ENCODE data around the gene C1orf159. TPM values are rescaled to one million over a fixed set of nuclear protein-coding genes. Genes with fewer than 3 reads are reported as not detected.

C1orf159 gene
- total RNA-seq, 6 experiments from 2014 or later: 4.0 to 7.7 (median 6.4) TPM

GRCh38 chr1:1033731-1034438 lies 82.0 kb downstream of the C1orf159 start:
- no peak for DNase-seq
- Histone ChIP-seq H3K9me3 (no peaks in the 10 kb centered on the region), H3K4me3 (no peak overlapping the region), H3K27me3 (no peaks in the 10 kb centered on the region), H3K36me3 (no peaks in the 10 kb centered on the region), H3K27ac (no peak overlapping the region), H3K4me1 (peaks cover 0 to 7% (median 0%) of the 10 kb centered on the region in 4 donors)
- intact Hi-C loops (cut with DNase I): no loop called here
- no peak for ATAC-seq
- TF ChIP-seq POLR2A (IDR thresholded peaks at IDR 0.05): no peak
- TF ChIP-seq, protein P1, sequence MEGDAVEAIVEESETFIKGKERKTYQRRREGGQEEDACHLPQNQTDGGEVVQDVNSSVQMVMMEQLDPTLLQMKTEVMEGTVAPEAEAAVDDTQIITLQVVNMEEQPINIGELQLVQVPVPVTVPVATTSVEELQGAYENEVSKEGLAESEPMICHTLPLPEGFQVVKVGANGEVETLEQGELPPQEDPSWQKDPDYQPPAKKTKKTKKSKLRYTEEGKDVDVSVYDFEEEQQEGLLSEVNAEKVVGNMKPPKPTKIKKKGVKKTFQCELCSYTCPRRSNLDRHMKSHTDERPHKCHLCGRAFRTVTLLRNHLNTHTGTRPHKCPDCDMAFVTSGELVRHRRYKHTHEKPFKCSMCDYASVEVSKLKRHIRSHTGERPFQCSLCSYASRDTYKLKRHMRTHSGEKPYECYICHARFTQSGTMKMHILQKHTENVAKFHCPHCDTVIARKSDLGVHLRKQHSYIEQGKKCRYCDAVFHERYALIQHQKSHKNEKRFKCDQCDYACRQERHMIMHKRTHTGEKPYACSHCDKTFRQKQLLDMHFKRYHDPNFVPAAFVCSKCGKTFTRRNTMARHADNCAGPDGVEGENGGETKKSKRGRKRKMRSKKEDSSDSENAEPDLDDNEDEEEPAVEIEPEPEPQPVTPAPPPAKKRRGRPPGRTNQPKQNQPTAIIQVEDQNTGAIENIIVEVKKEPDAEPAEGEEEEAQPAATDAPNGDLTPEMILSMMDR (IDR thresholded peaks at IDR 0.05): no peak
- 49% methylated on average over 55 of the region's 71 CpGs for WGBS (ENCODE audit: insufficient coverage, low coverage, low lambda C conversion rate, missing lambda C conversion rate)

DNA sequence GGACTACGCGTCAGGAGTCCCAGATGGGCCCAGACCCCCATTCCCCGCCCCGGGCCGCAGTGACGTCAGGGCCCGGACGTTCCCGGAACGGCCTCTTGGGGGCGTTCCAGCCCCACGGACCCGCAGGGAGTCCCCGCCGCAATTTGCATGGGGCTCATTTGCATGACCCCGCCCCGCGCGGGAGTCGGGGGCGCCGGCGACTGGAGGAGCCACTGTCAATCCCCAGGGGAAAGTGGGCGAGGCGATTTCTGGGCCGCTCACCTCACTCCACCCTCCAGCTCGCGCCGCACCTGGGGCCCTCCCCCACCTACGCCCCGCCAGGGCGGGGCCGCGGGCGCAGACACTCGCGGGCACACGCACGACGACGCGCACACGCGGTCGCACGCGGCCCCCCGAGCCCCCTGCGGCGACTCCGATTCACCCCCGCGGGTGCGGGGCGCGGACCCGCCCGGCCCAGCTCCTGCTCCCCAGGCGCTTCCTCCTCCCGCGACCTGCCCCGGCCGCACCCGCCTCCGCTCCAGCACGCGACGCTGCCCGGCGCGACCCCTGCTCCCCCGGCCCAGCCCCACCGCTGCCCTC lies 82.8 kb downstream of the C1orf159 start:
- peak overlapping the region; percentile 23 to 47 (median 33) for H3K4me3 ChIP-seq
- intact Hi-C loops (cut with DNase I): no loop called here
- H3K36me3 ChIP-seq: no peaks in the 10 kb centered on the region
- peaks cover 0 to 7% (median 0%) of the 10 kb centered on the region in 4 donors for H3K4me1 ChIP-seq
- H3K27ac ChIP-seq: no peak overlapping the region
- peak in 2 of 3 donors; percentile 74 to 83 for DNase-seq
- WGBS (ENCODE audit: insufficient coverage, low coverage, low lambda C conversion rate, missing lambda C conversion rate): no CpG with 5 or more reads among the region's 73 CpGs
- H3K9me3 ChIP-seq: no peaks in the 10 kb centered on the region
- H3K27me3 ChIP-seq: no peaks in the 10 kb centered on the region
- peak; percentile 70 to 89 (median 82) for ATAC-seq
- TF ChIP-seq, protein P1 (IDR thresholded peaks at IDR 0.05): peak; percentile 57 to 79 (median 74)
- no peak for TF ChIP-seq POLR2A (IDR thresholded peaks at IDR 0.05)

GRCh38 chr1:1032424-1032823 lies 83.5 kb downstream of the C1orf159 start:
- TF ChIP-seq, protein P1 (IDR thresholded peaks at IDR 0.05): no peak
- no peak for TF ChIP-seq POLR2A (IDR thresholded peaks at IDR 0.05)
- H3K4me1 ChIP-seq: peaks cover 0 to 7% (median 0%) of the 10 kb centered on the region in 4 donors
- H3K4me3 ChIP-seq: no peak overlapping the region
- no peaks in the 10 kb centered on the region for H3K9me3 ChIP-seq
- intact Hi-C loops (cut with DNase I): no loop called here
- ATAC-seq (peak; percentile 48 to 59 (median 56)), DNase-seq (no peak)
- H3K27ac ChIP-seq: no peak overlapping the region
- no peaks in the 10 kb centered on the region for H3K27me3 ChIP-seq
- H3K36me3 ChIP-seq: no peaks in the 10 kb centered on the region
- 20% methylated on average over 2 of the region's 16 CpGs for WGBS (ENCODE audit: insufficient coverage, low coverage, low lambda C conversion rate, missing lambda C conversion rate)

Other genes with a start within 250 kb of the C1orf159 start
- gene SAMD11, start 192.2 kb downstream of the C1orf159 start, total RNA-seq: 1 to 10 TPM; 2.1 to 4.3 (median 3.7) TPM
- gene NOC2L, start 156.8 kb downstream of the C1orf159 start, total RNA-seq: 10 to 100 TPM; 28.9 to 36.8 (median 30.2) TPM
- gene KLHL17, start 155.5 kb downstream of the C1orf159 start, total RNA-seq: 1 to 10 TPM; 1.9 to 6.7 (median 4.3) TPM
- 1 to 10 TPM in 1 of 6 experiments, under 1 TPM in 4, not detected in 1; 0.11 to 2.4 (median 0.26) TPM for gene PLEKHN1, start 149.6 kb downstream of the C1orf159 start, total RNA-seq
- gene PERM1, start 134.0 kb downstream of the C1orf159 start, total RNA-seq: under 1 TPM in 4 of 6 experiments, not detected in 2; 0.18 to 0.46 (median 0.28) TPM
- 10 to 100 TPM in 2 of 6 experiments, 1 to 10 TPM in 4; 1.6 to 21.5 (median 5.2) TPM for gene HES4, start 116.0 kb downstream of the C1orf159 start, total RNA-seq
- 10 to 100 TPM; 16.3 to 98.7 (median 26.4) TPM for gene ISG15, start 102.6 kb downstream of the C1orf159 start, total RNA-seq
- 10 to 100 TPM; 14.2 to 44.5 (median 35.2) TPM for gene AGRN, start 96.0 kb downstream of the C1orf159 start, total RNA-seq
- not detected for gene RNF223, start 41.8 kb downstream of the C1orf159 start, total RNA-seq
- not detected for gene TTLL10, start 57.8 kb upstream of the C1orf159 start, total RNA-seq
- gene TNFRSF18, start 90.5 kb upstream of the C1orf159 start, total RNA-seq: under 1 TPM in 2 of 6 experiments, not detected in 4; 0.24 to 0.27 TPM
- gene TNFRSF4, start 98.1 kb upstream of the C1orf159 start, total RNA-seq: under 1 TPM in 4 of 6 experiments, not detected in 2; 0.20 to 0.99 (median 0.28) TPM
- gene SDF4, start 115.9 kb upstream of the C1orf159 start, total RNA-seq: 100 to 1,000 TPM; 112 to 148 (median 142) TPM
- 10 to 100 TPM in 2 of 6 experiments, 1 to 10 TPM in 4; 6.3 to 14.3 (median 7.8) TPM for gene B3GALT6, start 116.1 kb upstream of the C1orf159 start, total RNA-seq
- 1 to 10 TPM in 4 of 6 experiments, under 1 TPM in 1, not detected in 1; 0.40 to 4.0 (median 1.1) TPM for gene C1QTNF12, start 130.6 kb upstream of the C1orf159 start, total RNA-seq
- gene UBE2J2, start 157.8 kb upstream of the C1orf159 start, total RNA-seq: 10 to 100 TPM; 25.5 to 30.6 (median 26.9) TPM
- 1 to 10 TPM; 1.7 to 6.2 (median 3.4) TPM for gene SCNN1D, start 164.3 kb upstream of the C1orf159 start, total RNA-seq
- 10 to 100 TPM; 20.1 to 28.0 (median 22.0) TPM for gene ACAP3, start 191.8 kb upstream of the C1orf159 start, total RNA-seq
- gene PUSL1, start 192.5 kb upstream of the C1orf159 start, total RNA-seq: 10 to 100 TPM in 2 of 6 experiments, 1 to 10 TPM in 4; 5.6 to 21.6 (median 8.4) TPM
- 10 to 100 TPM; 35.1 to 52.4 (median 43.5) TPM for gene INTS11, start 208.6 kb upstream of the C1orf159 start, total RNA-seq
- gene CPTP, start 208.7 kb upstream of the C1orf159 start, total RNA-seq: 10 to 100 TPM; 26.9 to 57.7 (median 33.1) TPM
- 1 to 10 TPM in 2 of 6 experiments, under 1 TPM in 4; 0.10 to 2.7 (median 0.33) TPM for gene TAS1R3, start 215.2 kb upstream of the C1orf159 start, total RNA-seq
- gene DVL1, start 233.3 kb upstream of the C1orf159 start, total RNA-seq: 10 to 100 TPM; 32.7 to 54.6 (median 41.2) TPM
- 10 to 100 TPM in 2 of 6 experiments, 1 to 10 TPM in 4; 2.2 to 11.9 (median 3.3) TPM for gene MXRA8, start 242.5 kb upstream of the C1orf159 start, total RNA-seq

Data from right lobe of liver (tissue), 6 donors.